ENCODE measurements around the gene NR5A2. TPM values are rescaled to one million over a fixed set of nuclear protein-coding genes. Genes with fewer than 3 reads are reported as not detected.

NR5A2 gene
- total RNA-seq, 6 donors from 2014 or later = under 0.01 to 7.8 (median 2.1) TPM

DNA sequence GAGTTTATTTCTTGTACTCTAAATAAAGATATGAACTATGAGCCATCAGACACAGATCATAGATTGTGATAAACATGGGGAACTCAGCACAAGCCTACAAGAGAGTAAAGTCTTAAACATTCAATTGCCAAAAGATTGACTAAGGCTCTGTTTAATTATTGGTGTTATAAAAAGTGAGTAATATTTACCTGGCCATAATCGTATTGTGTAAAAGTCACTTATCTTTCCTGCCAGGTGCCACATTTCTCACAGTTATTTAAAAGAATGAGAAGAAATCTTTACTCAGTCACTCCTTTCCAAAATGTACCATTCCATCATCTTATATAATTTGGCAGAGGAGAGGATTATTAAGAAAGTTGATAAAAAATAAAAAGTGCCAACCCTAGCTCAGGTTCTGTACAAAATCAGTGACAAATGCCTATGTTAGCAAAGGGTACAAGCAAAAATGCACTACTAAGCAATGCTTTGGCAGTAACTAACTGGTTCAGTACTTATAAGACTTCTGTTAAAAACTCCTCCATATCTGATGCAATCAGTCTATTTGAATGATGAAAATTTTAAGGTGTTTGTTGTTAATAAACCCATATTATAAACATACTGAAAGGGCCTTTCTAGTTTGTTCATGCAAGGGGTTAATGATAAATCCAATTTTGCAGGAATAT, 5.8 kb upstream of the NR5A2 start:
- Histone ChIP-seq H3K4me3 (no peak overlapping the region), H3K27ac (no peak overlapping the region), H3K4me1 (no peaks in the 10 kb centered on the region), H3K27me3 (no peaks in the 10 kb centered on the region), H3K9me3 (no peaks in the 10 kb centered on the region), H3K36me3 (no peaks in the 10 kb centered on the region)
- no peak for ATAC-seq (ENCODE audit: low FRiP score in 2 of 2)
- WGBS, 2 donors = 77 to 80% methylated on average over 1 of the region's 1 CpG
- TF ChIP-seq POLR2A (IDR thresholded peaks at IDR 0.05) = no peak
- no peak for TF ChIP-seq EP300 (IDR thresholded peaks at IDR 0.05)
- no peak for TF ChIP-seq POLR2AphosphoS5 (IDR thresholded peaks at IDR 0.05)
- TF ChIP-seq CTCF (IDR thresholded peaks at IDR 0.05) = no peak
- DNase-seq = no peak

DNA sequence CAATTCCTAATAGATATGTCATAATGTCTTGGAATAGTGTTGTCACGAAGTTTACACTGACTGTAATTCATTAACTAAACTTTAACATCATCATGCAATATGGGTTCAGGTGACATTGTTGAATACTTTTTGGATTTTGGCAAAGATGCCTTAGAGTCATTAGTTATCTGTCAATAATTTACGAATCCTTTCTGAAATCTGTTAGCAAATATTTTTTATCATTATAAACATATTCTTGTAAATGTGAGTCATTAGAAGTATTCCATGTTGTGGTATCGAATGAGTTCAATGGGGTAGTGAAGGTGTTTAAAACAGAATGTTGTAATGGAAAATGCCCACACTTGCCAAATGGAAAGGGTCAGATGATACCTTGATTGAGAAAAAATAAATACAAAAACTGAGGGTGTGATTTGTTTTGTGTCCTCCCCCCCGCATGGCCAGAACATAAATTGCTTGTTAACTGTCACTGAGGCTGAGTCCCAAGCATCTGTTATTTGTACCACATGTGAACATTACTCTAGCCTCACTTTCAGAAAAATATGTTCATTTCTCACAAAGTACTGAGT, 5.2 kb upstream of the NR5A2 start:
- 80% methylated on average over 4 of the region's 4 CpGs for WGBS, 2 donors

GRCh38 chr1:200028586-200029034, 1.1 kb downstream of the NR5A2 start:
- no peak for DNase-seq

More for the DNA sequence above, 5.2 kb upstream of the NR5A2 start:
- Histone ChIP-seq H3K36me3 (no peaks in the 10 kb centered on the region), H3K27me3 (no peaks in the 10 kb centered on the region), H3K4me1 (no peaks in the 10 kb centered on the region), H3K9me3 (no peaks in the 10 kb centered on the region), H3K4me3 (no peak overlapping the region), H3K27ac (no peak overlapping the region)
- TF ChIP-seq POLR2A (IDR thresholded peaks at IDR 0.05) = no peak
- no peak for TF ChIP-seq POLR2AphosphoS5 (IDR thresholded peaks at IDR 0.05)
- TF ChIP-seq EP300 (IDR thresholded peaks at IDR 0.05) = no peak
- TF ChIP-seq CTCF (IDR thresholded peaks at IDR 0.05) = no peak
- ATAC-seq (ENCODE audit: low FRiP score in 2 of 2) (no peak), DNase-seq (no peak)

DNA sequence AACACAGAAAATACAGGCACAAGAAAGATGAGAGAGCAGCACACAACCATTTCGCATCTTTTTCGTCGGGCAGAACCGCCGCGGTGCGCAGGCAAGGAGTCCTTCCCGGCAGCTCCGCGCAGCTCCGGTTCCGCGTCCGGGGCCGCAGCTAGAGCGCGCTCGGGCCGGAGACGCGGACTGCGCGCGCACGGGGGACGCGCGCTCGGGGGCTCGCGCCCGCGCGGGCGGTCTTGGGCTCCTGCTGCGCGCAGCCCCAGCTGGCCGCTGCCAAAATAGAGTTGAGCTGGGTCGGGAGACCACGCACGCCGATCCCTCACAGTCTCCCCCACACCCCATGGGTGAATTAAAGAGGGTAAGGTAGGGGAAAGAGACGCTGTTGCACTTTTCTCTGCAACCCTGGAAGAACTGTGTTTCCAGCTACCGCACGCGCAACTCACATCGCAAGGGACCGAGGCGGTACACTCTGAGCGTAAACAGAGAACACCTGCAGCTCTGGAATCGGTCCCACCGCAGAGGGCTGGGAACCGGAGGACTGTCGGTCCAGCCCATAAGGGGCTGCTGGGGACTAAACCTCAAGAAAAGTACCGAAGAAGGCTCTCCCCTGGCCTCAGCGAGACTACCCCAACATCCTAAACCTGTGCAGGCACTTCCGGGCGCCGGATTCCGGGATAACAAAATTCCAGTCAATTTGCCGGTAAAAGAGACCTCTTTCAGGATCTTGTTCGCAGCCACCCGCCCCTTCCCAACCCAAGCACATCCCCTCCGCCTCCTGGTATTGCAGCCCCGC, 1.7 kb downstream of the NR5A2 start:
- Histone ChIP-seq H3K27me3 (peaks cover 0 to 23% (median 9%) of the 10 kb centered on the region in 4 donors), H3K36me3 (no peaks in the 10 kb centered on the region), H3K4me1 (peaks cover 7 to 16% (median 12%) of the 10 kb centered on the region in 4 donors), H3K4me3 (peak overlapping the region in 3 of 4 donors; percentile 41 to 56 (median 53)), H3K27ac (peak overlapping the region in 1 of 4 donors; percentile 35), H3K9me3 (no peaks in the 10 kb centered on the region)
- no peak for TF ChIP-seq POLR2A (IDR thresholded peaks at IDR 0.05)
- TF ChIP-seq EP300 (IDR thresholded peaks at IDR 0.05) = no peak
- no peak for TF ChIP-seq POLR2AphosphoS5 (IDR thresholded peaks at IDR 0.05)
- TF ChIP-seq CTCF (IDR thresholded peaks at IDR 0.05) = no peak
- WGBS, 2 donors = 2 to 7% methylated on average over 44 to 53 of the region's 65 CpGs
- DNase-seq = peak in 1 of 2 donors; percentile 88
- peak in 1 of 2 donors; percentile 78 for ATAC-seq (ENCODE audit: low FRiP score in 2 of 2)

More at GRCh38 chr1:200028586-200029034, 1.1 kb downstream of the NR5A2 start:
- Histone ChIP-seq H3K27ac (peak overlapping the region in 1 of 4 donors; percentile 35), H3K4me1 (peaks cover 7 to 16% (median 12%) of the 10 kb centered on the region in 4 donors), H3K27me3 (peaks cover 0 to 18% (median 8%) of the 10 kb centered on the region in 4 donors), H3K9me3 (no peaks in the 10 kb centered on the region), H3K36me3 (no peaks in the 10 kb centered on the region), H3K4me3 (peak overlapping the region in 3 of 4 donors; percentile 41 to 56 (median 53))
- no peak for TF ChIP-seq POLR2AphosphoS5 (IDR thresholded peaks at IDR 0.05)
- no peak for TF ChIP-seq EP300 (IDR thresholded peaks at IDR 0.05)
- TF ChIP-seq POLR2A (IDR thresholded peaks at IDR 0.05) = no peak
- no peak for TF ChIP-seq CTCF (IDR thresholded peaks at IDR 0.05)
- WGBS, 2 donors = 7 to 17% methylated on average over 2 of the region's 2 CpGs
- ATAC-seq (ENCODE audit: low FRiP score in 2 of 2) = no peak
